HepG2 (cell line): Measurements from ENCODE around the gene NCOR2. TPM values are rescaled to one million over a fixed set of nuclear protein-coding genes. Genes with fewer than 3 reads are reported as not detected.

Experiments
- CREB1 ChIP-seq, 2 experiments: fragments of 450-650 bp in 1 of 2; IDR thresholded peaks; 2 replicates each; pipeline ENCODE4 v1.6.1; 2016 to 2017; ENCODE audit warnings: control low read depth in 1 of 2, mild to moderate bottlenecking in 1 of 2, missing compliant biosample characterization in 1 of 2, missing genetic modification characterization in 1 of 2
- GABPB1 ChIP-seq: IDR thresholded peaks from 2 replicates; pipeline ENCODE4 v1.6.1; 2016; ENCODE audit warnings: mild to moderate bottlenecking, missing genetic modification reagents, moderate library complexity, missing compliant biosample characterization
- GFI1 ChIP-seq: sonication (generic); formaldehyde crosslinking; IDR thresholded peaks from 2 replicates; pipeline ENCODE4 v1.5.0; 2020; ENCODE audit warnings: missing genetic modification reagents, mild to moderate bottlenecking, borderline replicate concordance
- HDAC1 ChIP-seq: sonication (generic); formaldehyde crosslinking; IDR thresholded peaks from 2 replicates; pipeline ENCODE4 v1.5.1; 2020; ENCODE audit warnings: mild to moderate bottlenecking, missing genetic modification reagents
- IRX3 ChIP-seq: sonication (generic); formaldehyde crosslinking; IDR thresholded peaks from 2 replicates; pipeline ENCODE4 v1.8.1; 2023; ENCODE audit warnings: mild to moderate bottlenecking, low read depth, missing genetic modification reagents, borderline replicate concordance
- MLLT10 ChIP-seq: sonication (generic); formaldehyde crosslinking; IDR thresholded peaks from 2 replicates; pipeline ENCODE4 v1.4.0; 2020; ENCODE audit warnings: missing genetic modification reagents
- MTA1 ChIP-seq: sonication (generic); formaldehyde crosslinking; IDR thresholded peaks from 2 replicates; pipeline ENCODE4 v1.4.0; 2020; ENCODE audit warnings: missing genetic modification reagents, mild to moderate bottlenecking, borderline replicate concordance
- SALL2 ChIP-seq: sonication (generic); formaldehyde crosslinking; IDR thresholded peaks from 2 replicates; pipeline ENCODE4 v1.8.1; 2023; ENCODE audit warnings: mild to moderate bottlenecking, missing genetic modification reagents, inconsistent platforms
- SIX1 ChIP-seq: sonication (generic); formaldehyde crosslinking; IDR thresholded peaks from 2 replicates; pipeline ENCODE4 v1.4.0; 2020; ENCODE audit warnings: missing genetic modification reagents, borderline replicate concordance
- SRY ChIP-seq: sonication (generic); formaldehyde crosslinking; IDR thresholded peaks from 2 replicates; pipeline ENCODE4 v1.8.0; 2022; ENCODE audit warnings: mild to moderate bottlenecking, missing genetic modification reagents
- TCF12 ChIP-seq, 2 experiments: fragments of 450-650 bp in 1 of 2; sonication (generic) in 1 of 2; formaldehyde crosslinking in 1 of 2; IDR thresholded peaks; 2 replicates each; pipeline versions ENCODE4 v1.6.1 to v1.8.0; 2017 to 2022; ENCODE audit warnings: antibody characterized with exemption in 1 of 2, mild to moderate bottlenecking in 1 of 2, missing genetic modification reagents in 1 of 2, moderate library complexity in 1 of 2
- TEAD2 ChIP-seq: sonication (generic); formaldehyde crosslinking; IDR thresholded peaks from 2 replicates; pipeline ENCODE4 v1.9.0; 2021; ENCODE audit warnings: missing genetic modification reagents
- ZBTB20 ChIP-seq: sonication (generic); formaldehyde crosslinking; IDR thresholded peaks from 2 replicates; pipeline ENCODE4 v1.8.1; 2023; ENCODE audit warnings: missing genetic modification reagents, low read depth, mild to moderate bottlenecking, borderline replicate concordance
- ZFX ChIP-seq: sonication (generic); formaldehyde crosslinking; IDR thresholded peaks from 2 replicates; pipeline ENCODE4 v1.4.0; 2020; ENCODE audit warnings: mild to moderate bottlenecking, low read depth, missing genetic modification reagents, moderate library complexity
- ZNF251 ChIP-seq: sonication (generic); formaldehyde crosslinking; IDR thresholded peaks from 2 replicates; pipeline ENCODE4 v1.9.0; 2021; ENCODE audit warnings: mild to moderate bottlenecking, missing genetic modification reagents
- ZNF333 ChIP-seq: sonication (generic); formaldehyde crosslinking; IDR thresholded peaks from 2 replicates; pipeline ENCODE4 v1.4.0; 2020; ENCODE audit warnings: mild to moderate bottlenecking, missing genetic modification reagents, borderline replicate concordance
- ZNF367 ChIP-seq: sonication (generic); formaldehyde crosslinking; IDR thresholded peaks from 2 replicates; pipeline ENCODE4 v1.4.0; 2020; ENCODE audit warnings: missing genetic modification reagents, borderline replicate concordance
- ZNF605 ChIP-seq: sonication (generic); formaldehyde crosslinking; IDR thresholded peaks from 2 replicates; pipeline ENCODE4 v1.8.0; 2022; ENCODE audit warnings: mild to moderate bottlenecking, missing genetic modification reagents
- ZNF614 ChIP-seq: IDR thresholded peaks from 2 replicates; pipeline ENCODE4 v1.6.1; 2018; ENCODE audit warnings: missing biosample characterization, missing genetic modification reagents, inconsistent platforms, borderline replicate concordance
- ZNF773 ChIP-seq: sonication (generic); formaldehyde crosslinking; IDR thresholded peaks from 2 replicates; pipeline ENCODE4 v1.4.0; 2020; ENCODE audit warnings: missing genetic modification reagents, borderline replicate concordance
- polyA plus RNA-seq, 8 experiments: library from polyadenylated mRNA; depleted of rRNA in 3 of 8; stranded (reverse) in 7 of 8; unstranded in 1 of 8; fragments of >200 nt; fragmentation: Illumina TruSeq in 4 of 8; extraction: Trizol in 4 of 8; gene quantifications; 2 replicates each; pipeline versions ENCODE4 v1.2.1 to v1.2.3, GENCODE V29; 2011 to 2016; ENCODE audit warnings: low read depth in 4 of 8, missing spikeins in 1 of 8, mixed read lengths in 1 of 8; ENCODE audit not compliant: insufficient read depth in 1 of 8
- total RNA-seq, 5 experiments: library from RNA; depleted of rRNA; stranded (reverse); fragments of >200 nt; fragmentation: Illumina TruSeq; extraction: Trizol; gene quantifications; 2 replicates each; pipeline ENCODE4 v1.2.3, GENCODE V29; 2016; ENCODE audit warnings: low read depth in 1 of 5
- TF ChIP-seq, protein P1 (sequence below): sonication (generic); formaldehyde crosslinking; IDR thresholded peaks from 2 replicates; pipeline ENCODE4 v1.4.0; 2020; ENCODE audit warnings: mild to moderate bottlenecking, missing genetic modification reagents
- TF ChIP-seq, protein P2 (sequence below): IDR thresholded peaks from 2 replicates; pipeline ENCODE4 v1.6.1; 2016; ENCODE audit warnings: low read depth, control low read depth
- TF ChIP-seq, protein P3 (sequence below): sonication (generic); formaldehyde crosslinking; IDR thresholded peaks from 2 replicates; pipeline ENCODE4 v1.8.0; 2022; ENCODE audit warnings: low read depth, missing genetic modification reagents
- TF ChIP-seq, protein P4 (sequence below): sonication (generic); formaldehyde crosslinking; IDR thresholded peaks from 2 replicates; pipeline ENCODE4 v1.8.1; 2023; ENCODE audit warnings: mild to moderate bottlenecking, missing genetic modification reagents

The NCOR2 gene
- total and polyA plus RNA-seq, 2 of the 13 experiments (the other 11 are each of a cell fraction or from before 2014, with no cell fraction given) = 4.5 to 5.7 TPM

DNA sequence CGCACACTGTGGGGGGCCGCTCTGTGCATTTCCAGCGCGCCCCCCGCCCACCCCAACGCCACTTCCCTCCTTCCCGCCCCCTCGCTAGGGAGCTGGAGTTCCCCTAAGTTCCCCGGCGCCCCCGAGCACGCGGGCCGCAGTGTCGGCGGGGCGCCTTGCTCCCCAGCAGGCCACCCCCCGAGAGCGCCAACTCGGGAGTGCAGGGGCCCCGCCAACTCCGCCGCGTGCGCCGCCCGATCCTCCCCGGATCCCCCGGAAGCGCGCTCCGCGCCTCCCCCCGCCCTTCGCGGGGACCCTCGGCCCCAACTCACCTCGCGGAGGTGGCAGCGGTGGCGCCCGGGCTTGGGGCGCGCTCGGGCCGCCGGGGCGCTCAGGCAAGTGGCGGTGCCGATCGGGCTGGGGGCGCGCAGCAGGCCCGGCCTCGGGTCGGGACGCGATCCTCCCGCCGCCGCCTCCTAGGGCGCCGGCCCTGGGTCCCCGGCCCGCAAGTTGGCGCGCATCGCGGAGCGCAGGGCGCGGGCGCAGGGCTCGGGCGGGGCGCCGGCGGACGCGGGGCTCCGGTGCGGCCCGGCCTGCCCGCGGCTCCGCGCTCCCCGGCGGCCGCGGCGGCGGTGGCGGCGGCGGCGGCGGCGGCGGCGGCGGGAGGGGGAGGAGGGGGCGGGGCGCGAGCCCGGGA is at the start of gene NCOR2 (continued):
- TF ChIP-seq ZNF605 (CRISPR knock-in tag) (no peak), ZNF614 (CRISPR knock-in tag) (no peak), ZNF333 (CRISPR knock-in tag) (no peak), ZBTB20 (CRISPR knock-in tag) (no peak), ZFX (CRISPR knock-in tag) (peak; percentile 74), TCF12 (IDR thresholded peaks at IDR 0.05) (no peak), TCF12 (CRISPR knock-in tag; IDR thresholded peaks at IDR 0.05) (no peak), SALL2 (CRISPR knock-in tag) (no peak), CREB1 (IDR thresholded peaks at IDR 0.05) (no peak), CREB1 (CRISPR knock-in tag; IDR thresholded peaks at IDR 0.05) (no peak), TEAD2 (no peak), MTA1 (CRISPR knock-in tag) (no peak), ZNF773 (CRISPR knock-in tag) (peak; percentile 28; the same call in 1 of the 2 replicates), HDAC1 (0 out of 2 replicates have a peak, but pooled peaks have one; percentile 0), GFI1 (CRISPR knock-in tag) (0 out of 2 replicates have a peak, but pooled peaks have one; percentile 7), IRX3 (no peak), MLLT10 (no peak), ZNF251 (no peak), GABPB1 (peak; percentile 68), ZNF367 (CRISPR knock-in tag) (no peak; the same call in 1 of the 2 replicates), SRY (CRISPR knock-in tag) (0 out of 2 replicates have a peak, but pooled peaks have one; percentile 34), SIX1 (CRISPR knock-in tag) (no peak)
- TF ChIP-seq, protein P1, sequence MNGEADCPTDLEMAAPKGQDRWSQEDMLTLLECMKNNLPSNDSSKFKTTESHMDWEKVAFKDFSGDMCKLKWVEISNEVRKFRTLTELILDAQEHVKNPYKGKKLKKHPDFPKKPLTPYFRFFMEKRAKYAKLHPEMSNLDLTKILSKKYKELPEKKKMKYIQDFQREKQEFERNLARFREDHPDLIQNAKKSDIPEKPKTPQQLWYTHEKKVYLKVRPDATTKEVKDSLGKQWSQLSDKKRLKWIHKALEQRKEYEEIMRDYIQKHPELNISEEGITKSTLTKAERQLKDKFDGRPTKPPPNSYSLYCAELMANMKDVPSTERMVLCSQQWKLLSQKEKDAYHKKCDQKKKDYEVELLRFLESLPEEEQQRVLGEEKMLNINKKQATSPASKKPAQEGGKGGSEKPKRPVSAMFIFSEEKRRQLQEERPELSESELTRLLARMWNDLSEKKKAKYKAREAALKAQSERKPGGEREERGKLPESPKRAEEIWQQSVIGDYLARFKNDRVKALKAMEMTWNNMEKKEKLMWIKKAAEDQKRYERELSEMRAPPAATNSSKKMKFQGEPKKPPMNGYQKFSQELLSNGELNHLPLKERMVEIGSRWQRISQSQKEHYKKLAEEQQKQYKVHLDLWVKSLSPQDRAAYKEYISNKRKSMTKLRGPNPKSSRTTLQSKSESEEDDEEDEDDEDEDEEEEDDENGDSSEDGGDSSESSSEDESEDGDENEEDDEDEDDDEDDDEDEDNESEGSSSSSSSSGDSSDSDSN (CRISPR knock-in tag) = peak; percentile 75; the same call in 1 of the 2 replicates
- TF ChIP-seq, protein P2, sequence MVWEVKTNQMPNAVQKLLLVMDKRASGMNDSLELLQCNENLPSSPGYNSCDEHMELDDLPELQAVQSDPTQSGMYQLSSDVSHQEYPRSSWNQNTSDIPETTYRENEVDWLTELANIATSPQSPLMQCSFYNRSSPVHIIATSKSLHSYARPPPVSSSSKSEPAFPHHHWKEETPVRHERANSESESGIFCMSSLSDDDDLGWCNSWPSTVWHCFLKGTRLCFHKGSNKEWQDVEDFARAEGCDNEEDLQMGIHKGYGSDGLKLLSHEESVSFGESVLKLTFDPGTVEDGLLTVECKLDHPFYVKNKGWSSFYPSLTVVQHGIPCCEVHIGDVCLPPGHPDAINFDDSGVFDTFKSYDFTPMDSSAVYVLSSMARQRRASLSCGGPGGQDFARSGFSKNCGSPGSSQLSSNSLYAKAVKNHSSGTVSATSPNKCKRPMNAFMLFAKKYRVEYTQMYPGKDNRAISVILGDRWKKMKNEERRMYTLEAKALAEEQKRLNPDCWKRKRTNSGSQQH = no peak
- TF ChIP-seq, protein P3, sequence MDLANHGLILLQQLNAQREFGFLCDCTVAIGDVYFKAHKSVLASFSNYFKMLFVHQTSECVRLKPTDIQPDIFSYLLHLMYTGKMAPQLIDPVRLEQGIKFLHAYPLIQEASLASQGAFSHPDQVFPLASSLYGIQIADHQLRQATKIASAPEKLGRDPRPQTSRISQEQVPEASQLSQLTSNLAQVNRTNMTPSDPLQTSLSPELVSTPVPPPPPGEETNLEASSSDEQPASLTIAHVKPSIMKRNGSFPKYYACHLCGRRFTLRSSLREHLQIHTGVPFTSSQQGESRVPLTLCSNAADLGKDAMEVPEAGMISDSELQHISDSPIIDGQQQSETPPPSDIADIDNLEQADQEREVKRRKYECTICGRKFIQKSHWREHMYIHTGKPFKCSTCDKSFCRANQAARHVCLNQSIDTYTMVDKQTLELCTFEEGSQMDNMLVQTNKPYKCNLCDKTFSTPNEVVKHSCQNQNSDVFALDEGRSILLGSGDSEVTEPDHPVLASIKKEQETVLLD (CRISPR knock-in tag) = 0 out of 2 replicates have a peak, but pooled peaks have one; percentile 55
- TF ChIP-seq, protein P4, sequence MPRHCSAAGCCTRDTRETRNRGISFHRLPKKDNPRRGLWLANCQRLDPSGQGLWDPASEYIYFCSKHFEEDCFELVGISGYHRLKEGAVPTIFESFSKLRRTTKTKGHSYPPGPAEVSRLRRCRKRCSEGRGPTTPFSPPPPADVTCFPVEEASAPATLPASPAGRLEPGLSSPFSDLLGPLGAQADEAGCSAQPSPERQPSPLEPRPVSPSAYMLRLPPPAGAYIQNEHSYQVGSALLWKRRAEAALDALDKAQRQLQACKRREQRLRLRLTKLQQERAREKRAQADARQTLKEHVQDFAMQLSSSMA (CRISPR knock-in tag) = no peak
